ENCODE measurements around the gene TOP1.

DNA sequence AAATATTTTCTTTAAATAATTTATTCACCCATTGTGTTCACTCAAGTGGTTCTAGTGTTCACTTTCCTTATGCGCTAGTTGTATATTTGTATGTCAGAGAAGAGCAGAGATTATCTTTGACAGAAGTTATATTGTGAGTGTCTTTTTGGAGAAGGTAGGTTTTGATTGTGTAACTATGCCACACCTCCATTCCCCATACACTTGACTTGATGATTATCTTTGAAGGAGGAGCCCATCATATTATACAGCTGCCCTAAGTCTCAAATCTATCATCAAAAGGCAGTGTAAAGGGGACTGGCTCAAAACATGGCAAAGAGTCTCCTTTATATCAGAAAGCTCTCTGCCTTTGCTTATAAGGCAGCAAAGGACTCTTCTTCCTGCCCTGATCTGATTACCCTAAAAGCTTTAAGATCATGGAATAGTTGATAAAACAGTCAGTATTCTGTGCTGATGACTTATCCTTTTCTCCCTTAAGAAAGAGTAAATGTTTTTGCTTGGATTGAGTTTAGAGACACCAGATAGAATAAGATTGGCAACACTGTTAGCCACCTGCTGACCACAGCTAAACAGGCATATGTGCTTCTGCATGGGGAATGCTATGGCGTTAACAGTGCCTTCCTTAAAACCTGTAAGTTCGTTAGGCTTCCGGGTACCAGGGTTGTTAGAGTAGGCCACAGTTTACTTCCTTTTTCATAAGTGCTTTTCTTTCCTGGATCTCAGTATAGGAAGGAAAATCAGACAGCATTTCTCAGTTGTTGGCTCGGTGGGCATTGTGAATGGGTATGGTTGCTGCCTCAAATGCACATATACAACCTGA lies 22.6 kb downstream of the TOP1 start:
- TF ChIP-seq EP300 (IDR thresholded peaks at IDR 0.05) (no peak), POLR2A (IDR thresholded peaks at IDR 0.05; ENCODE audit: low read depth) (no peak)
